Measurements from ENCODE around the gene PLCXD1.

Gene PLCXD1

DNA sequence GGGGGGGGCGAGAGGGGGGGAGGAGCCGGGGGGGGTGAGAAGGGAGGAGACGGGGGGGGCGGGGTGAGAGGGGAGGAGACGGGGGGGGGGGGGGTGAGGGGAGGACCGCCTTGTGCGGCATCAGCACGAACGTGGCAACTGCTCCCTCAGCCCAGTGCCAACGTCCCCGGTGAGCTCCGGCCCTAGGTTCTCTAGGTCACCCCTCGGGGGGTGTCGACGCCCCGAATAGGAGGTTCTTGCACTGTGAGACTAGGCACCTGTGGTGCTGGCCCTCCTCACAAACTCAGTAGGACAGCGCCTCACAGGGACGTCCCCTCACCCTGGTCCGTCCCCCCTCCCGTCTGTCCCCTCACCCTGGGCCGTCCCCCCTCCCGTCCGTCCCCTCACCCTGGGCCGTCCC lies 58.9 kb downstream of the PLCXD1 start:
- no peak for DNase-seq (ENCODE audit: low read depth in 1 of 2, low spot score in 1 of 2)
- TF ChIP-seq, protein P1, sequence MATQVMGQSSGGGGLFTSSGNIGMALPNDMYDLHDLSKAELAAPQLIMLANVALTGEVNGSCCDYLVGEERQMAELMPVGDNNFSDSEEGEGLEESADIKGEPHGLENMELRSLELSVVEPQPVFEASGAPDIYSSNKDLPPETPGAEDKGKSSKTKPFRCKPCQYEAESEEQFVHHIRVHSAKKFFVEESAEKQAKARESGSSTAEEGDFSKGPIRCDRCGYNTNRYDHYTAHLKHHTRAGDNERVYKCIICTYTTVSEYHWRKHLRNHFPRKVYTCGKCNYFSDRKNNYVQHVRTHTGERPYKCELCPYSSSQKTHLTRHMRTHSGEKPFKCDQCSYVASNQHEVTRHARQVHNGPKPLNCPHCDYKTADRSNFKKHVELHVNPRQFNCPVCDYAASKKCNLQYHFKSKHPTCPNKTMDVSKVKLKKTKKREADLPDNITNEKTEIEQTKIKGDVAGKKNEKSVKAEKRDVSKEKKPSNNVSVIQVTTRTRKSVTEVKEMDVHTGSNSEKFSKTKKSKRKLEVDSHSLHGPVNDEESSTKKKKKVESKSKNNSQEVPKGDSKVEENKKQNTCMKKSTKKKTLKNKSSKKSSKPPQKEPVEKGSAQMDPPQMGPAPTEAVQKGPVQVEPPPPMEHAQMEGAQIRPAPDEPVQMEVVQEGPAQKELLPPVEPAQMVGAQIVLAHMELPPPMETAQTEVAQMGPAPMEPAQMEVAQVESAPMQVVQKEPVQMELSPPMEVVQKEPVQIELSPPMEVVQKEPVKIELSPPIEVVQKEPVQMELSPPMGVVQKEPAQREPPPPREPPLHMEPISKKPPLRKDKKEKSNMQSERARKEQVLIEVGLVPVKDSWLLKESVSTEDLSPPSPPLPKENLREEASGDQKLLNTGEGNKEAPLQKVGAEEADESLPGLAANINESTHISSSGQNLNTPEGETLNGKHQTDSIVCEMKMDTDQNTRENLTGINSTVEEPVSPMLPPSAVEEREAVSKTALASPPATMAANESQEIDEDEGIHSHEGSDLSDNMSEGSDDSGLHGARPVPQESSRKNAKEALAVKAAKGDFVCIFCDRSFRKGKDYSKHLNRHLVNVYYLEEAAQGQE (IDR thresholded peaks at IDR 0.05; ENCODE audit: insufficient replicate concordance, low read depth): no peak
- TF ChIP-seq GABPA (IDR thresholded peaks at IDR 0.05; ENCODE audit: low read depth): no peak
- TF ChIP-seq, protein P2, sequence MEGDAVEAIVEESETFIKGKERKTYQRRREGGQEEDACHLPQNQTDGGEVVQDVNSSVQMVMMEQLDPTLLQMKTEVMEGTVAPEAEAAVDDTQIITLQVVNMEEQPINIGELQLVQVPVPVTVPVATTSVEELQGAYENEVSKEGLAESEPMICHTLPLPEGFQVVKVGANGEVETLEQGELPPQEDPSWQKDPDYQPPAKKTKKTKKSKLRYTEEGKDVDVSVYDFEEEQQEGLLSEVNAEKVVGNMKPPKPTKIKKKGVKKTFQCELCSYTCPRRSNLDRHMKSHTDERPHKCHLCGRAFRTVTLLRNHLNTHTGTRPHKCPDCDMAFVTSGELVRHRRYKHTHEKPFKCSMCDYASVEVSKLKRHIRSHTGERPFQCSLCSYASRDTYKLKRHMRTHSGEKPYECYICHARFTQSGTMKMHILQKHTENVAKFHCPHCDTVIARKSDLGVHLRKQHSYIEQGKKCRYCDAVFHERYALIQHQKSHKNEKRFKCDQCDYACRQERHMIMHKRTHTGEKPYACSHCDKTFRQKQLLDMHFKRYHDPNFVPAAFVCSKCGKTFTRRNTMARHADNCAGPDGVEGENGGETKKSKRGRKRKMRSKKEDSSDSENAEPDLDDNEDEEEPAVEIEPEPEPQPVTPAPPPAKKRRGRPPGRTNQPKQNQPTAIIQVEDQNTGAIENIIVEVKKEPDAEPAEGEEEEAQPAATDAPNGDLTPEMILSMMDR (IDR thresholded peaks at IDR 0.05; ENCODE audit: insufficient read depth, low read length): no peak
- no peak for TF ChIP-seq POLR2AphosphoS5 (IDR thresholded peaks at IDR 0.05; ENCODE audit: low read depth)
- TF ChIP-seq SPI1 (IDR thresholded peaks at IDR 0.05; ENCODE audit: borderline replicate concordance, low read depth): no peak
- Histone ChIP-seq H3K27me3 (ENCODE audit: insufficient read depth, poor library complexity, severe bottlenecking) (no peaks in the 10 kb centered on the region), H3K27ac (replicated peaks) (no peak overlapping the region), H3K4me3 (replicated peaks; ENCODE audit: insufficient read depth, low read length) (no peak overlapping the region)

DNA sequence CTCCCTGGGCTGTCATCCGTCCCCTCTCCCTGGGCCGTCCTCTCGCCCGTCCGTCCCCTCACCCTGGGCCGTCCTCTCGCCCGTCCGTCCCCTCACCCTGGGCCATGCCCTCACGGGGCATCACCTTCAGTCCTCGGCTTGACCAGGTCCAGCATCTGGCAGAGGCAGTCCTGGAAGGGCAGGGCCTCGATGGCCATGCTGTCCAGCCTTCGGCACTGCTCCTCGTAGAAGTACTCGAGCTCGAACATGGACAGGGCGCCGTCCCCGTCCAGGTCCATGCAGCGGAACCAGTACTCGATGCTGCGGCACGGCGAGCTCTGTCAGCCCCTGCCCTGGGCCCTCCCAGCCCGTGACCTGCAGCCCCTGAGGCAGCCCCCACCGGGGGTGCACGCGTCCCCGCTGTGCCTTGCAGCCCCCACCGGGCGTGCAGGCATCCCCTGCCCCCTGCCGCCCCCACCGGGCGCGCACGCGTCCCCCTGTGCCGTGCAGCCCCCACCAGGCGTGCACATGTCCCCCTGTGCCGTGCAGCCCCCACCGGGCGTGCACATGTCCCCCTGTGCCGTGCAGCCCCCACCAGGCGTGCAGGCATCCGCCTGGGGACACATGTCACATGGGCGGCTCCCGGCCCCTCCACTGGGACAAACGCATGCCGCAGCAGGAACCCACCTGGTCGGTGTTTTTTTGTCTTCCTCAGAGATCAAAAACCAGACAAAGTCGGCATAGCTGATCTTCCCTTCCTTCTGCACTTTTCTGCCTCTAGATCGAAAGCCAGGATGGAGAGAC lies 59.7 kb downstream of the PLCXD1 start:
- DNase-seq (ENCODE audit: low read depth in 1 of 2, low spot score in 1 of 2): no peak
- H3K27ac ChIP-seq (replicated peaks): no peak overlapping the region
- no peaks in the 10 kb centered on the region for H3K27me3 ChIP-seq (ENCODE audit: insufficient read depth, poor library complexity, severe bottlenecking)
- TF ChIP-seq, protein P2 (IDR thresholded peaks at IDR 0.05; ENCODE audit: insufficient read depth, low read length): no peak
- TF ChIP-seq POLR2AphosphoS5 (IDR thresholded peaks at IDR 0.05; ENCODE audit: low read depth): no peak
- TF ChIP-seq SPI1 (IDR thresholded peaks at IDR 0.05; ENCODE audit: borderline replicate concordance, low read depth): no peak
- TF ChIP-seq, protein P1 (IDR thresholded peaks at IDR 0.05; ENCODE audit: insufficient replicate concordance, low read depth): no peak
- no peak for TF ChIP-seq GABPA (IDR thresholded peaks at IDR 0.05; ENCODE audit: low read depth)
- no peak overlapping the region for H3K4me3 ChIP-seq (replicated peaks; ENCODE audit: insufficient read depth, low read length)

DNA sequence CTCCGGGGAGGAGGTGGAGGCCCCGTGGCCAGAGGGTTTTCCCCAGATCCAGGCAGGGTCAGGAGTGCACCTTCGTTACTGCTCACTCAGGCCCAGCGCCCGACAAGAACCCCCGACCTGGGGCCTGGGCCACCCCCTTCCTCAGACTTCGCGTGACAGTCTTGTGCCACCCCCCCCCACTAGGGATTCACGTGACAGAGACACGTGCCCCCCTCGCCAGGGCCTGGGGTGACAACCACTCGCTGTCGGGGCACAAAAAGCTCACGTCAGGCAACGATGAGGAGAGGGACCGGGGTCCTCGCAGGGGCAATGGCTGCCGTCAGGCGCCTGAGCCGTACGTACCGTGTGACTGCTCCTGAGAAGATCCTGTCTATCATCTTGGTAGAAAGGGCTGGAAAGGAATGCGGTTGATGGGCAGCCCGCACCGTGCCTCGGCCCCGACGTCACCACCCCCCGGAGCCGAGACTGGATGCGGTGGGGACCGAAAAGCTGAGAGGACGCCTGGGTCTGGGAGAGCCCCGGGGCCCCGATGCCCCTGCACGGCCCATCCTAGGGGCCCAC lies 60.4 kb downstream of the PLCXD1 start:
- Histone ChIP-seq H3K4me3 (replicated peaks; ENCODE audit: insufficient read depth, low read length) (no peak overlapping the region), H3K27ac (replicated peaks) (no peak overlapping the region), H3K27me3 (ENCODE audit: insufficient read depth, poor library complexity, severe bottlenecking) (no peaks in the 10 kb centered on the region)
- no peak for DNase-seq (ENCODE audit: low read depth in 1 of 2, low spot score in 1 of 2)
- TF ChIP-seq GABPA (IDR thresholded peaks at IDR 0.05; ENCODE audit: low read depth): no peak
- TF ChIP-seq, protein P1 (IDR thresholded peaks at IDR 0.05; ENCODE audit: insufficient replicate concordance, low read depth): no peak

All from HL-60 (cell line).